GM12878 (cell line): ENCODE results near the gene ZNF799. TPM values are rescaled to one million over a fixed set of nuclear protein-coding genes. Genes with fewer than 3 reads are reported as not detected.

Experiments
- BCL3 ChIP-seq: IDR thresholded peaks from 2 replicates; pipeline ENCODE4 v1.6.1; 2011; ENCODE audit warnings: borderline replicate concordance, low read depth, mild to moderate bottlenecking, moderate library complexity, low read length; ENCODE audit not compliant: insufficient read depth, poor library complexity, severe bottlenecking
- IRF3 ChIP-seq: fragments of 450-650 bp; IDR thresholded peaks from 2 replicates; pipeline ENCODE4 v1.6.1; 2014; ENCODE audit warnings: mild to moderate bottlenecking
- MLLT1 ChIP-seq: fragments of 450-650 bp; IDR thresholded peaks from 2 replicates; pipeline ENCODE4 v1.6.1; 2016; ENCODE audit warnings: mild to moderate bottlenecking
- NFIC ChIP-seq: IDR thresholded peaks from 2 replicates; pipeline ENCODE4 v1.6.1; 2012; ENCODE audit warnings: low read depth, mild to moderate bottlenecking, inconsistent platforms, low read length, moderate library complexity
- SPI1 ChIP-seq: IDR thresholded peaks from 2 replicates; pipeline ENCODE4 v1.6.1; 2011; ENCODE audit warnings: low read depth, mild to moderate bottlenecking, low read length, moderate library complexity, borderline replicate concordance; ENCODE audit not compliant: insufficient read depth
- TCF7 ChIP-seq: IDR thresholded peaks from 2 replicates; pipeline ENCODE4 v1.6.1; 2014; ENCODE audit warnings: antibody characterized with exemption, borderline replicate concordance
- USF2 ChIP-seq: IDR thresholded peaks from 2 replicates; pipeline ENCODE4 v1.6.1; 2011; ENCODE audit warnings: low read depth, low read length, improper control_type of control experiment, borderline replicate concordance
- ZBTB11 ChIP-seq: fragments of 450-650 bp; formaldehyde crosslinking; IDR thresholded peaks from 2 replicates; pipeline ENCODE4 v1.5.0; 2022; ENCODE audit warnings: mild to moderate bottlenecking, missing genetic modification characterization
- ZBTB4 ChIP-seq: fragments of 450-650 bp; formaldehyde crosslinking; IDR thresholded peaks from 2 replicates; pipeline ENCODE4 v1.4.0; 2022; ENCODE audit warnings: mild to moderate bottlenecking, moderate library complexity
- ZBTB40 ChIP-seq: fragments of 450-650 bp; IDR thresholded peaks from 2 replicates; pipeline ENCODE4 v1.6.1; 2016; ENCODE audit warnings: mild to moderate bottlenecking, moderate library complexity, borderline replicate concordance
- polyA plus RNA-seq, 11 experiments: library from polyadenylated mRNA; depleted of rRNA in 4 of 11; unstranded in 6 of 11; stranded (reverse) in 5 of 11; fragments of >200 nt; fragmentation: Nextera tagmentation in 4 of 11; fragmentation: Illumina TruSeq in 1 of 11; extraction: Ambion mirVana in 4 of 11; extraction: Trizol in 1 of 11; gene quantifications; 1 replicate in 1 of 11; 2 replicates in 10 of 11; pipeline versions ENCODE4 v1.2.1 to v1.2.3, GENCODE V29; 2011 to 2016; ENCODE audit warnings: inconsistent platforms in 2 of 11, missing spikeins in 2 of 11, low read depth in 1 of 11
- total RNA-seq, 4 experiments: library from RNA; depleted of rRNA in 3 of 4; stranded (reverse); fragments of >200 nt in 3 of 4; fragmentation: Illumina TruSeq in 1 of 4; extraction: Trizol in 1 of 4; gene quantifications; 2 replicates each; pipeline versions ENCODE4 v1.2.1 to v1.2.3, GENCODE V29; 2013 to 2021

ZNF799 gene
- total and polyA plus RNA-seq, 10 of the 15 experiments (the other 5 are each of a cell fraction or from before 2014, with no cell fraction given): 1.5 to 9.2 (median 3.1) TPM

- peak; percentile 42; the same call in 1 of the 2 replicates for TF ChIP-seq USF2
- peak; percentile 39; the same call in 1 of the 2 replicates for TF ChIP-seq SPI1
- TF ChIP-seq TCF7: peak; percentile 73
- no peak for TF ChIP-seq BCL3
- no peak for TF ChIP-seq ZBTB11 (CRISPR knock-in tag)
- no peak for TF ChIP-seq NFIC
- TF ChIP-seq MLLT1: peak; percentile 45; the same call in 1 of the 2 replicates
- no peak for TF ChIP-seq ZBTB4
- no peak for TF ChIP-seq IRF3
- TF ChIP-seq ZBTB40: no peak
Measured at GRCh38 chr19:12400633-12401502, at the start of gene ZNF799 (continued).
